ENCODE results near the gene YWHAQ.
"Not testable (repeated sequence)": the region's sequence is repeated elsewhere in the genome, so short reads cannot be mapped to it uniquely, and the experiment has no call there.

Gene YWHAQ

DNA sequence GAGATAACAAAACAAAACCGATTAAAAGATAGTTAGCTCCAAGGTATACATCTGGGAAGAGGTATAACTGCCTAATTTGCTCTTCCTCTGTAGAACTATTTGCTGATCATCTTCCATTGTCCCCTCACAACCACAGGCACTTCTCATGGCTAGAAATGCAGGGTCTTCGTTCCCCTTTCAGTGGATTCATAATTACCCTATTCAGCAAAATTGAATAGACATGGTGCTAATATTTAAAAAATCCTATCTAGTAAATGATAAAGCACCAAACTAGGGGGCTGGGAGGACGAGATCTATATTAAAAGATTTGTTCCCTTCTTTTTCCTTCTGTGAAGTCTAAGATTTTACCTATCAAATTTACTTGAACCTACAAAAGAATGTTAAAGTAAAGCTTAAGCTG, 44.3 kb downstream of the YWHAQ start:
- Histone ChIP-seq H3K9me3 (ENCODE audit: control insufficient read depth, low read length) (no peaks in the 10 kb centered on the region), H3K9ac (ENCODE audit: low read length) (no peak overlapping the region), H3K27me3 (replicated peaks; ENCODE audit: control insufficient read depth, insufficient read depth, low read length) (no peaks in the 10 kb centered on the region), H3K36me3 (ENCODE audit: control insufficient read depth, insufficient read depth, low read length, severe bottlenecking) (peaks cover 79% of the 10 kb centered on the region), H3K4me1 (ENCODE audit: control insufficient read depth, insufficient read depth, low read length) (peaks cover 7% of the 10 kb centered on the region), H3K4me3 (ENCODE audit: low read length) (no peak overlapping the region)
- DNase-seq (ENCODE audit: low read depth) = no peak

DNA sequence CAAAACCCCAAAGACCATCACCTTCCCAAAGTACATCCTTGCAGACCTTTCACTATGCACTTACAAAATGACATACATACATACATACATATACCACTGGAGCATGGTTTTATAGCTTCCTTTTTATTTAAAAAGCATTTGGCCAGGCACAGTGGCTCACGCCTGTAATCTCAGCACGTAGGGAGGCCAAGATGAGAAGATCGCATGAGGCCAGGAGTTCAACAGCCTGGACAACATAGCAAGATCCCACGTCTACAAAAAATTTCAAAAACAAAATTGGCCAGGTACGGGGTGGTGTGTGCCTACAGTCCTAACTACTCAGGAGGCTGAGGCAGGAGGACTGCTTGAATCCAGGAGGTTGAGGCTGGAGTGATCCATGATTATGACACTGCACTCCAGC, 45.3 kb downstream of the YWHAQ start:
- no peak for DNase-seq (ENCODE audit: low read depth)
- Histone ChIP-seq H3K36me3 (ENCODE audit: control insufficient read depth, insufficient read depth, low read length, severe bottlenecking) (peaks cover 75% of the 10 kb centered on the region), H3K4me3 (ENCODE audit: low read length) (no peak overlapping the region), H3K27me3 (replicated peaks; ENCODE audit: control insufficient read depth, insufficient read depth, low read length) (no peaks in the 10 kb centered on the region), H3K4me1 (ENCODE audit: control insufficient read depth, insufficient read depth, low read length) (peaks cover 5% of the 10 kb centered on the region), H3K9me3 (ENCODE audit: control insufficient read depth, low read length) (no peaks in the 10 kb centered on the region), H3K9ac (ENCODE audit: low read length) (no peak overlapping the region)

DNA sequence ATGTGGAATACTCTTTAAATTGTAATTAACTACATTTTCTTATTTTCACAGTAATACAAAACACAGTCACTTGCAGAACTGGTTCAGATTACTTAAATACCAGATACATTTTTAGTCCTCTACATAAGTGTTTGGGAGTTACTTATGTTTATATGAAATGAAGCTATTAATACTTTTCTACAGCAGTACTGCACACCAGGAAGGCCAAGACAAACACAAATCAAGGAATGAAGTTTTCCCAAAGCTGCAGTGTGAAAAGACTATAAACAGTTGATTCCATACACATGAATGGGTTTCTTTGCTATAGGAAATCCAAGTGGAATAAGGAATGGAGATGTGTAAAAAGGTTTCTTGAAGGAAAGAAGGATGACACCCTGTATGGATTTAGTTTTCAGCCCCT, 45.9 kb downstream of the YWHAQ start:
- H3K27me3 ChIP-seq (replicated peaks; ENCODE audit: control insufficient read depth, insufficient read depth, low read length); H3K9ac ChIP-seq (ENCODE audit: low read length); H3K4me3 ChIP-seq (ENCODE audit: low read length); DNase-seq (ENCODE audit: low read depth); H3K4me1 ChIP-seq (ENCODE audit: control insufficient read depth, insufficient read depth, low read length); H3K9me3 ChIP-seq (ENCODE audit: control insufficient read depth, low read length): not testable (repeated sequence)
- H3K36me3 ChIP-seq (ENCODE audit: control insufficient read depth, insufficient read depth, low read length, severe bottlenecking) = peaks cover 77% of the 10 kb centered on the region

DNA sequence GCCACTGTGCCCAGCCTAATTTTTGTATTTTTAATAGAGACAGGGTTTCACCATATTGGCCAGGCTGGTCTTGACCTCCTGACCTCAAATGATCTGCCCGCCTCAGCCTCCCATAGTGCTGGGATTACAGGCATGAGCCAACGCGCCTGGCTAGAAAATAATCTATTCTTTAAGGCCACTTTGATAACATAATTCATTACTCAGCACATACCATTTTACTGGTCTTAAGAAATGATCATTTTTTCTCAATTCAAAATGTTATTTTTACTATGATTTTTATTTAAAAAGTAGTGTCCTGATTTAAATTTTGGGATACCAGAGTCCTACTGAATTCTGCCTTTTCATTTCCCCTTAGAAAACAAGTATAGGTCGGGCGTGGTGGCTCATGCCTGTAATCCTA, 48.2 kb downstream of the YWHAQ start:
- no peak for DNase-seq (ENCODE audit: low read depth)

DNA sequence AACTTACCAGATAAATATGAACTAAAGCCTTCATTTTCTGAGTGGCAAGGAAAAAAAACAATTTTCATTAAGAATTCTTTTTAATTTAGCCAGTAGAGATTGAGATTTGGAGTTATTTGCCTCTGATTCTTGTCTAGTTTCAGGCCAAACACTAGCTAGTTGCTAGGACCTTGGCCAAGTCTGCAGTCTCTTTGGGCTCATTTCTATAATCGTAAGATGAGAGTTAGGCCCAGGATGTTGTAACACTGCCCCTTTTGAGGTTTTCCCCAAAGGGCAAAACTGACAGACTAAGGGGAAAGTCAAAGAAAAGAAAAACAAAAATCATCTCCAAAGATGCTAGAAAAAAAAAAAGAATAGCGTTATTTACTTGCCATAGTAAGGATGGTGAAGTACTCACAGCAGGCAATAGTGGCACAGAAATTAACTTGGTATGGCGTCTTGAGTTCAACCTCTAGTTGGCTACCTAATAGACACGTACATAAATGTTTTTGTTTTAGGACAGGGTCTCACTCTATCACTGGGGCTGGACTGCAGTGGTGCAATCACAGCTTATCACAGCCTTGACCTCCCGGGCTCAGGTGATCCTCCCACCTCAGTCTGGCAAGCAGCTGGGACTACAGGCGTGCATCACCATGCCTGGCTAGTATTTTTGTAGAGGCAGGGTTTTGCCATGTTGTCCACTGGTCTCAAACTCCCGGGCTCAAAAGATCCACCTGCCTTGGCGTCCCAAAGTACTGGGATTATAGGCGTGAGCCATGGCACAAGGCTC, 52.1 kb downstream of the YWHAQ start:
- H3K9me3 ChIP-seq (ENCODE audit: control insufficient read depth, low read length) = no peaks in the 10 kb centered on the region
- H3K9ac ChIP-seq (ENCODE audit: low read length) = no peak overlapping the region
- DNase-seq (ENCODE audit: low read depth) = peak; percentile 45
- no peak overlapping the region for H3K4me3 ChIP-seq (ENCODE audit: low read length)
- H3K4me1 ChIP-seq (ENCODE audit: control insufficient read depth, insufficient read depth, low read length) = peaks cover 25% of the 10 kb centered on the region
- no peaks in the 10 kb centered on the region for H3K27me3 ChIP-seq (replicated peaks; ENCODE audit: control insufficient read depth, insufficient read depth, low read length)
- peaks cover 22% of the 10 kb centered on the region for H3K36me3 ChIP-seq (ENCODE audit: control insufficient read depth, insufficient read depth, low read length, severe bottlenecking)

More for the DNA sequence above, 48.2 kb downstream of the YWHAQ start:
- no peaks in the 10 kb centered on the region for H3K27me3 ChIP-seq (replicated peaks; ENCODE audit: control insufficient read depth, insufficient read depth, low read length)
- H3K9me3 ChIP-seq (ENCODE audit: control insufficient read depth, low read length) = no peaks in the 10 kb centered on the region
- peaks cover 16% of the 10 kb centered on the region for H3K4me1 ChIP-seq (ENCODE audit: control insufficient read depth, insufficient read depth, low read length)
- no peak overlapping the region for H3K9ac ChIP-seq (ENCODE audit: low read length)
- peaks cover 59% of the 10 kb centered on the region for H3K36me3 ChIP-seq (ENCODE audit: control insufficient read depth, insufficient read depth, low read length, severe bottlenecking)
- H3K4me3 ChIP-seq (ENCODE audit: low read length) = no peak overlapping the region

DNA sequence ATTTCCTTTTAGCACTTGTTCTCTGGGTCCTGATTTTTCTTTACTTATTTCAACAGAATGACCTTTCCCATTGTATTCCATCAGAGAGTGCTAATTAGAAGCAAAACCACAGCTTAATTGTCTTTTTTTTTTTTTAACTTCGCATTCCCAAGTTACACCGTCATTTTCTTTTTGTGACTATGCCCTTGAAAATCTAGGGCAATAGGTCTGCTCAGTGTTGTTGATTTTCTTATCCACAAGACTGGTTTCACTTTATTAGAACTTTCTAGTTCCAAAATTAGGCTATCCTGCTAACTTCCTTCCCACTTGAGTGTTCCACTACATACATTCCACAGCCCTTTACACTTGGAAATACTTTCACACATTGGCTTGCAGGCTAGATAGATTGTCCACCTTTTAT, 56.5 kb downstream of the YWHAQ start:
- no peak overlapping the region for H3K4me3 ChIP-seq (ENCODE audit: low read length)
- no peaks in the 10 kb centered on the region for H3K9me3 ChIP-seq (ENCODE audit: control insufficient read depth, low read length)
- no peak for DNase-seq (ENCODE audit: low read depth)
- no peaks in the 10 kb centered on the region for H3K27me3 ChIP-seq (replicated peaks; ENCODE audit: control insufficient read depth, insufficient read depth, low read length)
- H3K4me1 ChIP-seq (ENCODE audit: control insufficient read depth, insufficient read depth, low read length) = peaks cover 40% of the 10 kb centered on the region
- H3K9ac ChIP-seq (ENCODE audit: low read length) = no peak overlapping the region
- H3K36me3 ChIP-seq (ENCODE audit: control insufficient read depth, insufficient read depth, low read length, severe bottlenecking) = no peaks in the 10 kb centered on the region

DNA sequence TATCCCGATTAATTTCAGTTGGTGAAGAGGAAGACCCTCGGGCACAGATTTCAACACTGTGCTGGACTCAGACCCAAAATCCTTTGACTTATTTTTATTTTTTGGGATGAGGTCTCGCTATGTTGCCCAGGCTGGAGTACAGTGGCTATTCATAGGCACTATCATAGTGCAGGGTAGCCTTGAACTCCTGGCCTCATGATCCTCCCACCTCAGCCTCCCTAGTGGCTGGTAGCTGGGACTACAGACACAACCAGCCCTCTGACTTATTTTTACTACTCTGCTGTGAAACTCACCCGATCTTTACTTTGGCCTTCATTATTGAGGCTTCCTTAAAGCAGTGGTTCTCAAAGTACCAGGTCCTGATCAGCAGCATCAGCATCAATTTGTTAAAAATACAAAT, 57.0 kb downstream of the YWHAQ start:
- Histone ChIP-seq H3K4me3 (ENCODE audit: low read length) (no peak overlapping the region), H3K9me3 (ENCODE audit: control insufficient read depth, low read length) (no peaks in the 10 kb centered on the region), H3K27me3 (replicated peaks; ENCODE audit: control insufficient read depth, insufficient read depth, low read length) (no peaks in the 10 kb centered on the region)

DNA sequence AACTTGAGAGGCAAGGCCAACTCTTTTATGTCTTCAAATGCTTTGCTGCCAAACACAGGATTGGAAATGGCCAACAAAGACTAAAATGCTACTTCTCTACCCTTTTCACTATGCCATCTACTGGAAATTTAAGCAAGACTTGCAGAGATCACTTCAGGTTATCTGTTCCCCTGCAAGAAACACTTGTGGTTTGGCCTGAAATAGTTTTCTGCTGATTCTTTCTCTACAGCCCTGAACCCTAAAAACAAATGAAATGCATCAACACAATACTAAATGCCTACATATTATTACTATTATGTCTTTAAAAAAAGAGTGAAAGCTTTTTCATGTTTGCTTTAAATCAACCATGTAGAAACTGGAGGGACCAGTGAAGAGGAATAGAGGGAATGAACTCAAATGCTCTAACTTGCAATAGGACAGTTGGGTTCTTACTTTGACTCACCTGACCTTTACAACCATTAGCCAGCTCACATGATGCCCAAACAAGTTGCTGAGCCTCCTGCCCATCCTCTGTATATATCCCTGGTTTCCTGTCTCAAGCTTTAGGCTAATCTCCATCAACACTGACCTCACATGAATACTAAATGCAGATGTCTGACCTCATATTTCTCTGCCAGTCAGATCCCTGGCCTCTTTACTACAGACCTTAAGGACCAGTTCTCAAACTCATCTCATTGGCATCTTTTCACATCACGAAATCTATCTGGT, 57.6 kb downstream of the YWHAQ start:
- peaks cover 31% of the 10 kb centered on the region for H3K4me1 ChIP-seq (ENCODE audit: control insufficient read depth, insufficient read depth, low read length)
- no peaks in the 10 kb centered on the region for H3K27me3 ChIP-seq (replicated peaks; ENCODE audit: control insufficient read depth, insufficient read depth, low read length)
- no peaks in the 10 kb centered on the region for H3K9me3 ChIP-seq (ENCODE audit: control insufficient read depth, low read length)
- no peak for DNase-seq (ENCODE audit: low read depth)
- H3K4me3 ChIP-seq (ENCODE audit: low read length) = no peak overlapping the region
- H3K9ac ChIP-seq (ENCODE audit: low read length) = no peak overlapping the region
- no peaks in the 10 kb centered on the region for H3K36me3 ChIP-seq (ENCODE audit: control insufficient read depth, insufficient read depth, low read length, severe bottlenecking)

More for the DNA sequence above, 57.0 kb downstream of the YWHAQ start:
- H3K4me1 ChIP-seq (ENCODE audit: control insufficient read depth, insufficient read depth, low read length) = peaks cover 38% of the 10 kb centered on the region
- H3K36me3 ChIP-seq (ENCODE audit: control insufficient read depth, insufficient read depth, low read length, severe bottlenecking) = no peaks in the 10 kb centered on the region
- no peak for DNase-seq (ENCODE audit: low read depth)
- H3K9ac ChIP-seq (ENCODE audit: low read length) = no peak overlapping the region

DNA sequence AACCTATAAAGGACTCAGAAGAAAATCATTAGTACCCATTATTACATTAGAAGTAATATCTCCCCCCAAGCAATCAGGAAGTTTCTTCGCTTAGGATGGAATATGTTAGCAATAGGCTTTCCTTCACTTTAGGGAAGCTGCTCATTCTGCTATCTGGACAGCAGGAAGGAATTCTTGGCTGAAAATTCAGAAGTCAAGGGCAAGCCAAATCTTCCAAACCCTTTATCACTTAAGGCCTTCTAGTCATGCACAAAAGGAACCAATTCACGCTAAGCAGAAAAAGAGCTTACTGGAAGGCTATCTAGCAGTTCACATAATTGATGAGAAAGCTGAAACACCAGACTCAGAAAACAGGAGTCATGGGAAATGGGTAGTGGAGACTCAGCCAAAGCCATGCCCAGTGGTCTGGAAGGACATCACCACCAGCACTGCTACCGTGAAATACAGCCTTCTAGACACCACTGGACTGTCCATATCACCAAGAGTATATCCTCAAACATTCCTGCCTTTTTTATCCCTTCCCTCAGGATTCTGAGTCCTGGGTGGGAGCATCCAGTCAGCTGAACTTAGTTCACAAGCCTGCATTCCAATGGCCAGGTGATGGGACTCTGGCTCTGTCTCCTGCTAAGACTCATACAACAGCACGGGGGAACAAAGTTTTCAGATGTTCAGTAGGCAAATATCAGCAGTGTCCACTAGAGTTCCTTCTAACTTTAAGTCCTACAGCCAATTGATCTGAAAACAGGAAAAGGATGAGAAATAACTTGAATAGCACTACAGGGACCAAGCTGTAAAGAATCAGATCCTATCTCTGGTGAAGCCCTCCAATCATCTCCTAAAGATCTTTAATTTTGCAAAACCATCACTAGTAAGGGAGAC, 60.4 kb downstream of the YWHAQ start:
- Histone ChIP-seq H3K27me3 (replicated peaks; ENCODE audit: control insufficient read depth, insufficient read depth, low read length) (no peaks in the 10 kb centered on the region), H3K4me3 (ENCODE audit: low read length) (no peak overlapping the region), H3K9me3 (ENCODE audit: control insufficient read depth, low read length) (no peaks in the 10 kb centered on the region), H3K4me1 (ENCODE audit: control insufficient read depth, insufficient read depth, low read length) (peaks cover 33% of the 10 kb centered on the region), H3K9ac (ENCODE audit: low read length) (no peak overlapping the region), H3K36me3 (ENCODE audit: control insufficient read depth, insufficient read depth, low read length, severe bottlenecking) (no peaks in the 10 kb centered on the region)
- DNase-seq (ENCODE audit: low read depth) = no peak

DNA sequence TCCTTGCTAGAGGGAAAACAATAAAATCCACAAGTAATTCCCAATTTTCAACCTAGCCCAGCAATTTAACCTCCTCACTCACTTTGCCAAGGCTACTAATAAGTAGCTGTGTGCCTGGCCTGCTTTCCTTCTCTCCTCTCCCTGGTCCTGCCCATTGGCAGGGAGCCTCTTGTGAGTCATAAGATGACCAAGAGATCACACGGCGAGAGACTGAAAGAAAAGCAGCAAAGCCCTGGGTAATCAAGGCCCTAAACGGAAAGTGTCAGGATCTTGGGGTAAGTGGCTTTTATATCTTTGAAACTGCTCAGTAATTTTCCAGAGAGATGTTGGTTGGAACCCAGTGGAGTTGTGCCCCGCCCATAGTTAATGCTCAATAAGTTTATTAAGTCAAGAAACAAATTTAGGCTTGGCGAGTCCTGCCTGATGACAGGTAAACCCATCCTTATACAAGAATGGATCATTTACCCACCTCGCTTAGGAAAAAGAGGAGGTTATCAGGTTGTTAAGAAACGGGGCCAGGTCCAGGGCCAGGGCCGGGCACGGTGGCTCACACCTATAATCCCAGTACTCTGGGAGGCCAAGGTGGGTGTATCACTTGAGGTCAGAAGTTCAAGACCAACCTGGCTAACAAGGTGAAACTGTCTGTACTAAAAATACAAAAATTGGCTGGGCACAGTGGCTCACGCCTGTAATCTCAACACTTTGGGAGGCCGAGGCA, 65.2 kb downstream of the YWHAQ start:
- peak; percentile 97 for DNase-seq (ENCODE audit: low read depth)
- H3K9ac ChIP-seq (ENCODE audit: low read length) = peak overlapping the region; percentile 80
- H3K27me3 ChIP-seq (replicated peaks; ENCODE audit: control insufficient read depth, insufficient read depth, low read length) = no peaks in the 10 kb centered on the region
- peaks cover 16% of the 10 kb centered on the region for H3K4me1 ChIP-seq (ENCODE audit: control insufficient read depth, insufficient read depth, low read length)
- H3K9me3 ChIP-seq (ENCODE audit: control insufficient read depth, low read length) = no peaks in the 10 kb centered on the region
- peak overlapping the region; percentile 68 for H3K4me3 ChIP-seq (ENCODE audit: low read length)
- no peaks in the 10 kb centered on the region for H3K36me3 ChIP-seq (ENCODE audit: control insufficient read depth, insufficient read depth, low read length, severe bottlenecking)
